AG04450 (cell line): Measurements from ENCODE around the gene FADS3. TPM values are rescaled to one million over a fixed set of nuclear protein-coding genes. Genes with fewer than 3 reads are reported as not detected.

Experiments
- CTCF ChIA-PET: fragments of 300-600, 350-600 bp; formaldehyde crosslinking; extraction: SDS; loops from one replicate; lab custom pipeline; 2022; ENCODE audit warnings: antibody characterized with exemption, inconsistent platforms; lab: Charles Lee
- POLR2A ChIA-PET: fragments of 350-600 bp; formaldehyde crosslinking; extraction: SDS; loops from one replicate; lab custom pipeline; 2021; ENCODE audit warnings: antibody characterized with exemption, inconsistent platforms; lab: Yijun Ruan, JAX
- DNase-seq: peaks from one replicate; pipeline ENCODE4 v3.0.0-alpha.2; 2011; ENCODE audit warnings: low read depth, low spot score
- H3K27ac ChIP-seq: one replicate; pipeline ENCODE4 v1.5.1; 2012; ENCODE audit warnings: low read depth, low read length, control low read depth
- H3K27me3 ChIP-seq: one replicate; pipeline ENCODE4 v1.6.0; 2012; ENCODE audit warnings: low read length; ENCODE audit not compliant: control insufficient read depth, insufficient read depth
- H3K4me3 ChIP-seq: 2 replicates; pipeline ENCODE4 v1.5.1; 2011; ENCODE audit warnings: mild to moderate bottlenecking, low read depth, low read length, control low read depth
- H3K9me3 ChIP-seq: 2 replicates; pipeline ENCODE4 v1.5.1; 2012; ENCODE audit warnings: low read length; ENCODE audit not compliant: control insufficient read depth, insufficient read depth
- CTCF ChIP-seq: IDR thresholded peaks from 2 replicates; pipeline ENCODE4 v1.5.1; 2011; ENCODE audit warnings: low read depth, low read length, control low read depth, inconsistent platforms
- polyA plus RNA-seq: library from polyadenylated mRNA; depleted of rRNA; stranded (reverse); fragments of >200 nt; gene quantifications from 2 replicates; pipeline ENCODE4 v1.2.3, GENCODE V29; 2011

Gene FADS3
- polyA plus RNA-seq, 1 experiment, result 38.9 TPM

- H3K4me3 ChIP-seq, result no peak overlapping the region
- no peaks in the 10 kb centered on the region; the same call in 1 of the 2 replicates for H3K9me3 ChIP-seq
- no peak overlapping the region for H3K27ac ChIP-seq
- H3K27me3 ChIP-seq, result peaks cover 2% of the 10 kb centered on the region
- CTCF ChIA-PET, result interaction anchor here (1.1 to 4.4 kb wide), 5 partner anchors 10 to 200 kb away, joined by 4 to 61 read pairs (median 6); no protein-coding TSS in a partner anchor
- POLR2A ChIA-PET, result no interaction called here
- DNase-seq, result no peak
- no peak for TF ChIP-seq CTCF
Observed at GRCh38 chr11:61907871-61908729, 16.8 kb upstream of the FADS3 start.

- DNase-seq, result no peak
- no peak for TF ChIP-seq CTCF
- Histone ChIP-seq H3K4me3 (no peak overlapping the region), H3K9me3 (no peaks in the 10 kb centered on the region; the same call in 1 of the 2 replicates), H3K27ac (no peak overlapping the region), H3K27me3 (peaks cover 2% of the 10 kb centered on the region)
- CTCF ChIA-PET, result interaction anchor here (0.5 to 4.4 kb wide), 4 partner anchors 9 to 175 kb away, joined by 3 to 61 read pairs (median 8); no protein-coding TSS in a partner anchor
- POLR2A ChIA-PET, result interaction anchor here (0.9 kb wide), 1 partner anchor 17 kb away, joined by 3 read pairs; no protein-coding TSS in a partner anchor
Observed at GRCh38 chr11:61907282-61907681, 15.9 kb upstream of the FADS3 start.

GRCh38 chr11:61906522-61906909 is 15.2 kb upstream of the FADS3 start:
- H3K9me3 ChIP-seq, result no peaks in the 10 kb centered on the region; the same call in 1 of the 2 replicates
- POLR2A ChIA-PET, result interaction anchor here (0.9 kb wide), 1 partner anchor 17 kb away, joined by 3 read pairs; no protein-coding TSS in a partner anchor
- no peak for TF ChIP-seq CTCF
- CTCF ChIA-PET, result interaction anchor here (0.5 to 4.4 kb wide), 3 partner anchors 8 to 175 kb away, joined by 3 to 61 read pairs (median 10); no protein-coding TSS in a partner anchor
- no peak for DNase-seq
- no peak overlapping the region for H3K27ac ChIP-seq
- no peak overlapping the region for H3K4me3 ChIP-seq
- peaks cover 2% of the 10 kb centered on the region for H3K27me3 ChIP-seq

- ChIA-PET POLR2A (interaction anchor here (0.5 to 0.9 kb wide), 2 partner anchors 18 to 49 kb away, joined by 3 to 4 read pairs; no protein-coding TSS in a partner anchor), CTCF (interaction anchor here (2.6 to 11.4 kb wide), 2 partner anchors 42 to 176 kb away, joined by 10 to 345 read pairs; partner anchors contain the start of gene BEST1)
- no peak overlapping the region for H3K4me3 ChIP-seq
- peaks cover 2% of the 10 kb centered on the region for H3K27me3 ChIP-seq
- no peak for DNase-seq
- no peaks in the 10 kb centered on the region; the same call in 1 of the 2 replicates for H3K9me3 ChIP-seq
- H3K27ac ChIP-seq, result no peak overlapping the region
- TF ChIP-seq CTCF, result no peak
Observed at GRCh38 chr11:61905801-61906521, 14.6 kb upstream of the FADS3 start.
